SK-N-MC (cell line): ENCODE data around the gene VPS39.

Experiments used
- EZH2 ChIP-seq: fragments of 200-600 bp; sonication (generic); IDR thresholded peaks from one replicate; pipeline ENCODE4 v1.6.1; 2017; ENCODE audit warnings: antibody characterized with exemption
- POLR2AphosphoS5 ChIP-seq: IDR thresholded peaks from 2 replicates; pipeline ENCODE4 v1.6.1; 2012; ENCODE audit warnings: mild to moderate bottlenecking, low read depth, low read length, borderline replicate concordance

GRCh38 chr15:42185801-42186200 lies 22.3 kb downstream of the VPS39 start:
- TF ChIP-seq POLR2AphosphoS5, result no peak
- no peak for TF ChIP-seq EZH2
